ENCODE data around the gene ADAM22.
"Not testable (repeated sequence)": the region's sequence is repeated elsewhere in the genome, so short reads cannot be mapped to it uniquely, and the experiment has no call there.

ADAM22 gene

DNA sequence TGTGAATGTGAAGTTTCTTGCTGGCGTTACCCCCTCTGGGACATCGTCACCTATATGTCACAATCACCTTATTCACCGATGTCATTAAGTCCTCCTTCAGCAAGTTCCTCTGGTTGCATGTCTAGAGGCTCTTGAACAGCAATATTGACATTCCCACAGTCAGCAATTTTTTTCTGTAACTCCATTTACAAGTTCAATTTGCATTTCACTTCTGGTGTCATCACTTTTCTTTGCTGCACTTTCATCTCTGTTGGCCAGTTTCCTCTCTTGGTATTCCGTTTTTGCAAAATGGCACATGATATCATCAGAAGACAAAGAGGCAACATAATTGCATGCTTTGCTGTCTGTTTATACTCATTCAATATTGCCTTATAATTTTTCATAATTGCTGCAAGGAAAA is 216.0 kb downstream of the ADAM22 start:
- in situ Hi-C loops (cut with MboI; ENCODE audit: low pct_unique_long_range_greater_than_20kb, low sequenced_read_pairs, unreplicated experiment), result no loop called here
- TF ChIP-seq, protein P1, sequence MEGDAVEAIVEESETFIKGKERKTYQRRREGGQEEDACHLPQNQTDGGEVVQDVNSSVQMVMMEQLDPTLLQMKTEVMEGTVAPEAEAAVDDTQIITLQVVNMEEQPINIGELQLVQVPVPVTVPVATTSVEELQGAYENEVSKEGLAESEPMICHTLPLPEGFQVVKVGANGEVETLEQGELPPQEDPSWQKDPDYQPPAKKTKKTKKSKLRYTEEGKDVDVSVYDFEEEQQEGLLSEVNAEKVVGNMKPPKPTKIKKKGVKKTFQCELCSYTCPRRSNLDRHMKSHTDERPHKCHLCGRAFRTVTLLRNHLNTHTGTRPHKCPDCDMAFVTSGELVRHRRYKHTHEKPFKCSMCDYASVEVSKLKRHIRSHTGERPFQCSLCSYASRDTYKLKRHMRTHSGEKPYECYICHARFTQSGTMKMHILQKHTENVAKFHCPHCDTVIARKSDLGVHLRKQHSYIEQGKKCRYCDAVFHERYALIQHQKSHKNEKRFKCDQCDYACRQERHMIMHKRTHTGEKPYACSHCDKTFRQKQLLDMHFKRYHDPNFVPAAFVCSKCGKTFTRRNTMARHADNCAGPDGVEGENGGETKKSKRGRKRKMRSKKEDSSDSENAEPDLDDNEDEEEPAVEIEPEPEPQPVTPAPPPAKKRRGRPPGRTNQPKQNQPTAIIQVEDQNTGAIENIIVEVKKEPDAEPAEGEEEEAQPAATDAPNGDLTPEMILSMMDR (IDR thresholded peaks at IDR 0.05; ENCODE audit: extremely low read depth, insufficient read depth, missing control alignments), result no peak
- no peak for DNase-seq (ENCODE audit: low spot score)

DNA sequence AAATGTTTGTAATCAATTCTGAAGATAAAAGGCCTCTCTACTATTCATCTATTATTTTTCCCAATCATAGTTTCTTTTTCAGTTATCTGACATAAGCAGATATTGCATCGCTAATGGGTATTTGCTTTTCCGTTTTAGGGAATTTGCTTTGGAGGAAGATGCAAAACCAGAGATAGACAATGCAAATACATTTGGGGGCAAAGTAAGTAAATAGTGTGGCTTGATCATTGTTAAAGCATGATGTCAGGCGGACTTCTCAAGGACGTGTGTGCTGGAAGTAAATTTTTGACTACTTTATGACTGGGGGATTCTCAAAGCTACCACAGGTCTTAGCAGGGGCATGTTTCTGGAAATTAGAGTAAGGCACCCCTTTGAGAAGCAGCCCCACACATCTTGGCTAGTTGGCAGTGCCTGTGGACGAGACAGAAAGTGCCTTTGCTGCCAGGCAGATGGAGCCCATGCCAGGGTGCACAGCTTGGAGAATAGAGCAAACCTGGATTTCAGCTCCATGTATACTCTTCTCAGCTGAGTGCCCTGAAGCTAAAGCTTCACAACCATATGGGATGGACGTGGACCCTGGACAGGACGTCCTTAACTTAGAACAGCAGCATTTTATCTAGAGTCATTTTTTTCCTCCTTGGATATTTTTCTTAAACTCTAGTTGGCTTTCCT is 217.2 kb downstream of the ADAM22 start:
- TF ChIP-seq, protein P1 (IDR thresholded peaks at IDR 0.05; ENCODE audit: extremely low read depth, insufficient read depth, missing control alignments), result no peak
- no peak for DNase-seq (ENCODE audit: low spot score)
- in situ Hi-C loops (cut with MboI; ENCODE audit: low pct_unique_long_range_greater_than_20kb, low sequenced_read_pairs, unreplicated experiment), result no loop called here

DNA sequence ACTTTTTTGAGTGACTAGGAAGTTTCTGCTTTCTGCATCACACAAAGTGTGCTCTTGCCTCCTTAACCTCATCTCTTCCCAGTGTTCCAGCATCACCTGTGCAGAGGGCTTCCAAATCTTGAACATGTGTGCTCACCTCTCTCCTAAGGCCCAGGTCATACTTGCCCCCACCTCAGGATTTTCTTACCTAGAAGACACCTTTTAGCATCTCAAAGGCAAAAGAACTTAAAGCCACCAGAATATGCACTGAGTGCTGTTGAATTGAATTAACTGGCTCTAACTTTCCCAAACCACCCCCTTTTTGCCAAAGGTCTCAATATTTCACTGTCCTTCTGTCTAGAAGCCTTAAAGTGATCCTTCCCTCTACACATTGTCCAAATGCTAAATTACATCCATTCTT is 219.3 kb downstream of the ADAM22 start:
- DNase-seq (ENCODE audit: low spot score), result no peak
- TF ChIP-seq, protein P1 (IDR thresholded peaks at IDR 0.05; ENCODE audit: extremely low read depth, insufficient read depth, missing control alignments), result no peak
- in situ Hi-C loops (cut with MboI; ENCODE audit: low pct_unique_long_range_greater_than_20kb, low sequenced_read_pairs, unreplicated experiment), result no loop called here

DNA sequence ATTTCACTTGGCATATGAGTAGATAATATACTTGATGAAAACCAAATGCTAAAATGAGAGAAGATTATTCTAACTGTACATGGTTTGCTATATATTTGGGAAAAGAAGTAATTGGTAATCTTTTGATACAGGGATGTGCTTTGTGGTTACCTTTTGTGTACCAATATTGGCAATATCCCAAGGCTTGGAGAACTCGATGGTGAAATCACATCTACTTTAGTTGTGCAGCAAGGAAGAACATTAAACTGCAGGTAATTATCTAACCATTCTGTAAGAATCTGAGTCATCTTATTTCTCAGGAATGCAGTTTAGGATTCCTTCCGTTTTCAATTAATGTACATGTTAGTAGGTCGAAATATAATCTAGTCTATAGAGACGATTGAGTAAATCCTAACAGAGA is 221.7 kb downstream of the ADAM22 start:
- in situ Hi-C loops (cut with MboI; ENCODE audit: low pct_unique_long_range_greater_than_20kb, low sequenced_read_pairs, unreplicated experiment), result no loop called here
- TF ChIP-seq, protein P1 (IDR thresholded peaks at IDR 0.05; ENCODE audit: extremely low read depth, insufficient read depth, missing control alignments), result no peak
- no peak for DNase-seq (ENCODE audit: low spot score)

DNA sequence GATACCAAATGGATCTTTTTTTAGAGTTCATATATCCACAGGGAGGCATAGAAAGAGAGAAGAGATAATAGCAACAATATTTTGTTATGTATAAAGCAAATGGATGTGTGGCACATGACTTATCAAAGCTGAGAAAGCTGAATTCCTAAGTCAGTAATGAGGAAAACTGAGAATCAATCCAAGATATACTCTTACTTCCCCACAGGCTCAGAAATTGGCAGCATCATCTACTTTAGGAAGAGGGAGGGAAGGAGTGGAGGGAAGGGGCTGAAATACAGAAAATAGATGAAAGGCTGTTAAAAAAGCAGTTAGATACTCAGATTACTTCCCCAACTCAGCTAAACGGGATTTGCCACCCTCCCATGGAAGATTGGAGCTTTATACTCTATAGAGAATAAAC is 222.3 kb downstream of the ADAM22 start:
- TF ChIP-seq, protein P1 (IDR thresholded peaks at IDR 0.05; ENCODE audit: extremely low read depth, insufficient read depth, missing control alignments), result no peak
- DNase-seq (ENCODE audit: low spot score), result no peak
- in situ Hi-C loops (cut with MboI; ENCODE audit: low pct_unique_long_range_greater_than_20kb, low sequenced_read_pairs, unreplicated experiment), result no loop called here

DNA sequence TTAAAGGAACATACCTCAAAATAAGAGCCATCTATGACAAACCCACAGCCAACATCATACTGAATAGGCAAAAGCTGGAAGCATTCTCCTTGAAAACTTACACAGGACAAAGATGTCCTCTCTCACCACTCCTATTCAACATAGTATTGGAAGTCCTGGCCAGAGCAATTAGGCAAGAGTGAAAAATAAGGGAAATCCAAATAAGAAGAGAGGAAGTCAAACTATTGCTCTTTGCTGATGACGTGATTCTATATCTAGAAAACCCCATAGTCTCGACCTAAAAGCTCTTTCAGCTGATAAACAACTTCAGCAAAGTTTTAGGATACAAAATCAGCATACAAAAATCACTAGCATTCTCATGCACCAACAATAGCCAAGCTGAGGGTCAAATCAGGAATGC is 225.7 kb downstream of the ADAM22 start:
- in situ Hi-C loops (cut with MboI; ENCODE audit: low pct_unique_long_range_greater_than_20kb, low sequenced_read_pairs, unreplicated experiment); DNase-seq (ENCODE audit: low spot score): not testable (repeated sequence)

DNA sequence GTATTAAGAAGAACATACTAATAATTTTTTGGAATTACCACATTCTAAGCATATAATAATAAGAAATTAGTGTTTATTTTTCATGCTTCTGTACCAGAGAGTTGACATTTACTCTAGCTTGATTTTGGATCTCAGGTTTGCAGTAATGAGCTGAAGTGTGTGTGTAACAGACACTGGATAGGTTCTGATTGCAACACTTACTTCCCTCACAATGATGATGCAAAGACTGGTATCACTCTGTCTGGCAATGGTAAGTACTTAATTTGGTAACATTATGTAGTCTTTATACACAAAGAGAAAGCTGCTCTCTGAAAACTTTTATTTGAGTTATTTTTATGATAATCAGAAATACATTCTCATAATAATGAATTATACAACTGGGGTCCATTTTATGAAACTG is 231.6 kb downstream of the ADAM22 start:
- in situ Hi-C loops (cut with MboI; ENCODE audit: low pct_unique_long_range_greater_than_20kb, low sequenced_read_pairs, unreplicated experiment), result no loop called here
- TF ChIP-seq, protein P1 (IDR thresholded peaks at IDR 0.05; ENCODE audit: extremely low read depth, insufficient read depth, missing control alignments), result no peak
- no peak for DNase-seq (ENCODE audit: low spot score)
